HG03060 (cell line): ENCODE data around the gene PTPRO.

Experiments
- ATAC-seq: cut with Tn5 transposase; IDR thresholded peaks from one replicate; pipeline ENCODE4 v1.9.1; 2021; ENCODE audit warnings: low read depth, moderate number of reproducible peaks; ENCODE audit not compliant: unreplicated experiment

The PTPRO gene

DNA sequence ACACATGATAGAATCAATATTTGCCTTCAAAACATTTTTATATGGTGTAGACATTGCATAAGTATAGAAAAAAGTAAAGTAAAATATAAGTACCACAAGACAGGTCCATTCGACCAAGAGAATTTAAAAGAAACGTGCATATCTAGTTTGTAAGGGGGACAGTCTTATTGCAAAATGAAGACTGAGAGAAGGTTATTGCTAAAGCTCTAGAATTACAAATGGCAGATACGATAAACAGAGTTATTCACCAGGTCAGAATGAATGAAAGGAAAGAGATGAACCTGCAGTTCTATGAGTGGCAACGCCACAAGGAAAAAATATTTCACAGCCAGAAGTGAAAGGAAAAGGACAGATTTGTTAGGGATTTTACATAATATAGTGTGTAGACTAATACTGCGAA, 224.8 kb downstream of the PTPRO start:
- ATAC-seq = no peak

GRCh38 chr12:15547691-15548090, 225.4 kb downstream of the PTPRO start:
- no peak for ATAC-seq

DNA sequence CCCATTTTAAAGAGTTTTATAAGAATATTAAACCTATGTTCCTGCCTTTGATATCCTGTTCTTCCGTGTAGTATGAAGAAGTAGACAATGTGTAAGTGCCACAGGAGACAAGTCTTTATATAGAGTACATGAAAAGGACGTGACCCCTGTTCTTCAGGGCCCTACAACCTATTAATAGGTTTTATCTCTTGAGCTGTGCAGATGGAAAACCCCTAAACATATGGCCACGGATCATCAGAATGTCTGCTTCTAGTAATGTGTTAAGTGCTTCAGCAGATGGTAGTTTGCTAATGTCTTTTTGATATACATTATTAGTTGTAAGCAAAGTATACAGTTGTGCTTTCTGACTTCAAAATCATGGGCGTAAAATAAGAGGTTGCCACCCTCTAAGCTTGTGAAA, 228.5 kb downstream of the PTPRO start:
- no peak for ATAC-seq

DNA sequence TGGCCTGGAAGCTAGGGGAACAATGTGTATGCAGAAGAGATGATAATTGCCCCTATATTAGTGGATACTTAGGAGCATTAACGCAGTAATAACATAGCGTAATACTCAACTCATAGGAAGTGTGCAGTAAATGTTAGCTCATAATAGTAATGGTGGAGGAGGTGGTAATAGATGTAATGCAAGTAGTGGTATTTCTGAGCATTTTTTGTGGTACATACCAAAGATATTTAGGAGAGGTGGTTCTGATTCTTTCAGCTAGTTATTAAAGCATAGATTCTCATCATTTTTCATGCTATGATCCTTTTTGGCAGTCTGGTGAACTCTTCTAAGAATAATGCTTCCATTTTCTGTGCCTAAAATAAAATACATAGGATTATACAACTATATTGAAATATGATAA, 233.1 kb downstream of the PTPRO start:
- ATAC-seq = no peak

DNA sequence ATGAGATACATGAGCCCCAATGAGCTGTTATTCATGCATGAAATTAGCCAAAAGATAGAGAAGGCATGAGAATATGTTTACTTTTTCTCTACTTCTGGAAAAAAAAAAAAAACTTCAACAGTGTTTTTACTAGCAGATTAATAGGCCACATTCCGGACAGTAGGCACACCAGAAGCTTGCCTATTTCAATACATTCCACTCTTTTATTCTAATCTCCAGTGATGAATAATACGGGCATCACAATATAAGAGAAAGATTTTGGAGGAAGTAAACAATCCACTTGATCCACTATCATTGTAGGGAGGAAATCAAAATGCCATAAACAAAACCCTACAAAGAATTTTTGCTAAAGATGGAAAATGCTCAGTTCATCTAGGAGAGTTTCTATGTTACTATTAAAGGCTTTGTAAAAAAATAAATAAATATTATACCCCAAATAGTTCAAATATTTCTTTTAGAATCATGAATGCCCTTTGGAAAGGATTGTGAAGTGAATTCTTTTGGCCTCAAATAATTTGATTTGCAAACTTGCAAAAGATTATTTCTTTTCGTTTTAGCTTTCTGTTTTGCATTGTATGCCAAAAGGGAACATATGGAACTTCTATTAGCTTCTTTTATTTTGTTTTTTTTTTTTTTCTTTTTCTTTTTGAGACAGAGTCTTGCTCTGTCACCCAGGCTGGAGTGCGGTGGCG, 234.2 kb downstream of the PTPRO start:
- no peak for ATAC-seq

GRCh38 chr12:15558915-15559528, 236.7 kb downstream of the PTPRO start:
- ATAC-seq = no peak

GRCh38 chr12:15561396-15561795, 239.1 kb downstream of the PTPRO start:
- ATAC-seq = no peak

- ATAC-seq = no peak
These were observed 240.0 kb downstream of the PTPRO start for GRCh38 chr12:15562263-15562662.

DNA sequence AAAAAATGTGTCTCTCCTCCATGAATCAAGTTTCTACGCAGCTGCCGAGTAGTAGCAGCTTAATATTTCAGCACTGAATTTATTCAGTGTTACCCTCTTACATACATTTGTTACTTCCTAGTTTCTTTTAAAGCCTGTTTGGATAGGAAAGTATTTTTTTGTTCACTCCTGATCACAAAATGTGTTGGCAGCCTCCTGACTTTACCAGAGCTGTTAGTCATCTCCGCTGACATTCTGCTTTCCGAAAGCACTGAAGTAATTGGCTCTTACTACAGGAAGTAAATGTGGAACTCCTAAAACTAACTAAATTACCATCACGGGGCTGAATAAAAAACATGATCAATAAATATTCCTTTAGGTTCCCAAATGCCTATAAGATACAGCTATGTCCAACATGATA, 241.4 kb downstream of the PTPRO start:
- no peak for ATAC-seq

GRCh38 chr12:15574353-15574752, 252.0 kb downstream of the PTPRO start:
- no peak for ATAC-seq

DNA sequence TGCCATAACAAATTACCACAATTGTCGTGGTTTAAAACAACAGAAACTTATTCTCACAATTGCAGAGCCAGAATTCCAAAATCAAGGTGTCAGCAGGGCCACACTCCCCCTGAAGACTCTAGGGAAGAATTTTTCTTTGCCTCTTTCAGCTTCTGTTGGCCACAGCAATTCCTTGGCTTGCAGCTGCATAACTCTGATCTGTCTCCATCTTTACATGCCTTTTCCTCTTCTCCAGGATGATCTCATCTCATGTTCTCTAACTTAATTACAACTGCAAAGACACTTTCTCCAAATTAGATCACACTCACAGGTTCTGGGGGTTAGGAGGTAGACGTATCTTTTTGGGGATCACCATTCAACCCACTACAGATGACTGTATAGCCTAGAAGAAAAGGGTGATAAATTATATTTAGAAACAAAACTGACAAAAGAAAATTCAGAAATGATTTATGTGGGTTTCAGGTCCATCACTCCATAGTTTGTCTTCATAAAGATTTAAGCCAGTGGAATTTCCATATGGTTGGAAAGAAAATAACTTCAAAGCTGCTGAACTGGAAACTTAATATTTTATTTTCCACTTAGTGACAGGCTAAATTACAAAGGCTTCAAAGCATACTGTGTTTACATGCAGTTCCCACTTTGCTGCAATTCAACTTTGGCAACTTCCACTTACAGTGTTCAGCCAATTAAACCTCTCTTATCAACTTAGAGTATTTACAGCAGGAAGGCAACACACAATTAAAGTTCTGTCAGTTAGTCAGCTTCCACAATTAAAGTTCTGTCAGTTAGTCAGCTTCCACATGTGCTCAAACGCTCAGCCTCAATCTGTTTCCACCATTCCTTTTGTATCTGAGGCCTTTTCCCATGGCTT, 253.6 kb downstream of the PTPRO start:
- no peak for ATAC-seq

GRCh38 chr12:15580431-15580830, 258.1 kb downstream of the PTPRO start:
- ATAC-seq = no peak

- ATAC-seq = no peak
These were observed 258.7 kb downstream of the PTPRO start for GRCh38 chr12:15581006-15581405.

- ATAC-seq = no peak
These were observed 261.5 kb downstream of the PTPRO start for GRCh38 chr12:15583804-15584203.

- ATAC-seq = no peak
These were observed 262.2 kb downstream of the PTPRO start for GRCh38 chr12:15584366-15585041.

DNA sequence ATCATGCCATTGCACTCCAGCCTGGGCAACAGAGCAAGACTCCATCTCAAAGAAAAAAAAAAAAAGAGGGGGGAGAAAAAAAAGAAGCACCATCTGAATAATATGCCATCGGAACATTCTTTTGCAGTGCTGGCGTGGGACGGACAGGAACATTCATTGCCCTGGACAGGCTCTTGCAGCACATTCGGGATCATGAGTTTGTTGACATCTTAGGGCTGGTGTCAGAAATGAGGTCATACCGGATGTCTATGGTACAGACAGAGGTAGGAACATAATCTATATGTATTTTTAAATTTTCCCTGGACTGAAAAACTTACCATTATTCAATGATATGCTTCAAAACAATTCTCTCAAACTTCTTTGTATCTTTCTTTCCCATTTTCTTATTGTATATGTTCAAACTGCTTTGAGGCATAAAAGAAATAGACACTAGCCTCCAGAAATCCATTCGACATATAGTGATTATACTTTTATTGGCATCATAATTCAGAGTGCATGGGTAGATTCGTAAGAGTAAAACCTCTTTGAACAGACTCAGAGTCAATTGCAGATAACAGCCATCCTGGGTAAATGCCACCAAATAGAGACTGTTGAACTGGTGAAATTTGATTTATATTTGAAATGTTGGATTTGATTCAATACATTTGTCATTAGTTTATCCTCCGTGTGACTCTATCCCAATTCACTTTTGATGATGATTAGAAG, 267.2 kb downstream of the PTPRO start:
- ATAC-seq = no peak

- peak; percentile 51 for ATAC-seq
These were observed 268.0 kb downstream of the PTPRO start for GRCh38 chr12:15590180-15590826.

DNA sequence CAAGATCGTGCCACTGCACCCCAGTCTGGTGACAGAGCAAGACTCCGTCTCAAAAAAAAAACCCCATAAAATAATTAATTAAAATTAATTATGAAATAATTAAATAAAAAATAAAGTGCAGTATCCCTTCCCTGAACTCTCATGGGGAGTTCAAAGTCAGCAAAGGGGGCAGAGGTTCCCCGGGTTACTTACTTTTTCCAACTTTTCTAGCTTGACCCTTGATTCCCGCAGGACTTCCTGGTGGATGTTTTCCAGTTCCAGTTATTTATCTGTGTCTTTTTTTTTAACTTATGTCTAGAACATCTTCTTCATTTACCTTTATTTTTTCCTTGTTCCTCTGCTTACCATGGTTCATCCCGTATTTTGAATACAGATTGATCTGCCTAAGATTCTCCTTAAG, 269.5 kb downstream of the PTPRO start:
- no peak for ATAC-seq

GRCh38 chr12:15592934-15593333, 270.6 kb downstream of the PTPRO start:
- no peak for ATAC-seq

DNA sequence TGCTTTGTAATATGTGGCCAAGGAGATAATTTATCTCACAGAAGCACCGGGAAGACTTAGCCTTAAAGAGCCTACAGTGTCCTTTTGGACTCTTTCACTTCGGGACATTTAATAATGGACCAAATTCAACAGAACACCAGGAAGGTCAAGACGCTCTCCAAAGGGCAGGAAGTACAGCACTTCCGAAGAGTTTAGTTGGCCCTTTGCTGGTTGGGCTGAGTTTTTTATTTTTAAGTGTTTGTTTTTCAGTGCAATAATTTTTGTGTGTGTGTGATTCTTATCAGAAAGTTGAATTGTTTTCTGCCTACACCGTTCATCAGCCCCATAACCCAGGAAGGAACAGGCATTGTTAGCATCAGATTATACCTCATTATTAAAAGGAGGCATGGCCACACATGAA, 273.9 kb downstream of the PTPRO start:
- no peak for ATAC-seq
